Peyer's patch (tissue), 4 donors: Measurements from ENCODE around the gene TULP4.

Experiments
- POLR2A ChIP-seq, 2 donors: fragments of 450-650 bp; IDR thresholded peaks; one replicate each; pipeline ENCODE4 v1.5.1; 2017; ENCODE audit warnings: antibody characterized with exemption in 2 of 2, mild to moderate bottlenecking in 2 of 2, moderate library complexity in 2 of 2
- TF ChIP-seq, protein P1 (sequence below), 6 experiments: fragments of 450-650 bp in 4 of 6; fragments of 200-600 bp in 2 of 6; sonication (generic) in 1 of 6; IDR thresholded peaks; one replicate each; pipeline ENCODE4 v1.5.1; 2017 to 2019; ENCODE audit warnings: antibody characterized with exemption in 6 of 6, mild to moderate bottlenecking in 3 of 6, moderate library complexity in 1 of 6

- no peak for TF ChIP-seq POLR2A (IDR thresholded peaks at IDR 0.05)
- TF ChIP-seq, protein P1, sequence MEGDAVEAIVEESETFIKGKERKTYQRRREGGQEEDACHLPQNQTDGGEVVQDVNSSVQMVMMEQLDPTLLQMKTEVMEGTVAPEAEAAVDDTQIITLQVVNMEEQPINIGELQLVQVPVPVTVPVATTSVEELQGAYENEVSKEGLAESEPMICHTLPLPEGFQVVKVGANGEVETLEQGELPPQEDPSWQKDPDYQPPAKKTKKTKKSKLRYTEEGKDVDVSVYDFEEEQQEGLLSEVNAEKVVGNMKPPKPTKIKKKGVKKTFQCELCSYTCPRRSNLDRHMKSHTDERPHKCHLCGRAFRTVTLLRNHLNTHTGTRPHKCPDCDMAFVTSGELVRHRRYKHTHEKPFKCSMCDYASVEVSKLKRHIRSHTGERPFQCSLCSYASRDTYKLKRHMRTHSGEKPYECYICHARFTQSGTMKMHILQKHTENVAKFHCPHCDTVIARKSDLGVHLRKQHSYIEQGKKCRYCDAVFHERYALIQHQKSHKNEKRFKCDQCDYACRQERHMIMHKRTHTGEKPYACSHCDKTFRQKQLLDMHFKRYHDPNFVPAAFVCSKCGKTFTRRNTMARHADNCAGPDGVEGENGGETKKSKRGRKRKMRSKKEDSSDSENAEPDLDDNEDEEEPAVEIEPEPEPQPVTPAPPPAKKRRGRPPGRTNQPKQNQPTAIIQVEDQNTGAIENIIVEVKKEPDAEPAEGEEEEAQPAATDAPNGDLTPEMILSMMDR (IDR thresholded peaks at IDR 0.05) = no peak
Observed at GRCh38 chr6:158489441-158489840, 177.2 kb downstream of the TULP4 start.
